SU-DHL-6 (cell line): ENCODE measurements around the gene NUP88.

Experiments used
- H2AFZ ChIP-seq: fragments of 200-600 bp; sonication (generic); 2 replicates; pipeline ENCODE4 v1.6.1; 2014; ENCODE audit warnings: low read depth, mild to moderate bottlenecking, moderate library complexity, mixed read lengths, antibody characterized with exemption, low read length; ENCODE audit not compliant: severe bottlenecking
- H3F3A ChIP-seq: fragments of 200-600 bp; shearing (Covaris generic); 2 replicates; pipeline ENCODE4 v1.6.0; 2016; ENCODE audit warnings: antibody characterized with exemption, mild to moderate bottlenecking; ENCODE audit not compliant: insufficient read depth
- H3K27ac ChIP-seq: fragments of 200-600 bp; sonication (generic); 2 replicates; pipeline ENCODE4 v1.5.1; 2016; ENCODE audit warnings: low read depth, mild to moderate bottlenecking, low read length, moderate library complexity, mixed read lengths
- H3K27me3 ChIP-seq: fragments of 200-600 bp; sonication (generic), shearing (Covaris generic); 2 replicates; pipeline ENCODE4 v1.6.0; 2014; ENCODE audit warnings: mild to moderate bottlenecking, low read length
- H3K36me3 ChIP-seq: fragments of 200-600 bp; sonication (generic); 2 replicates; pipeline ENCODE4 v1.6.1; 2014; ENCODE audit warnings: mild to moderate bottlenecking, low read length, mixed read lengths
- H3K4me2 ChIP-seq: fragments of 300-600, 200-600 bp; shearing (Covaris generic), sonication (generic); 2 replicates; pipeline ENCODE4 v1.6.0; 2014; ENCODE audit warnings: low read length, low read depth, mild to moderate bottlenecking; ENCODE audit not compliant: poor library complexity, severe bottlenecking
- H3K4me3 ChIP-seq: fragments of 200-600 bp; sonication (generic); 2 replicates; pipeline ENCODE4 v1.5.1; 2014; ENCODE audit warnings: antibody characterized with exemption, low read length, mild to moderate bottlenecking, mixed read lengths; ENCODE audit not compliant: insufficient read depth, poor library complexity, severe bottlenecking
- H3K79me2 ChIP-seq: fragments of 200-600 bp; sonication (generic); 2 replicates; pipeline ENCODE4 v1.6.1; 2014; ENCODE audit warnings: mild to moderate bottlenecking, low read length, moderate library complexity; ENCODE audit not compliant: insufficient read depth
- H3K9ac ChIP-seq: fragments of 200-600 bp; sonication (generic); 2 replicates; pipeline ENCODE4 v1.7.0; 2014; ENCODE audit warnings: mild to moderate bottlenecking, low read length
- H3K9me2 ChIP-seq: fragments of 200-600 bp; sonication (generic); replicated peaks from 2 replicates; pipeline ENCODE4 v1.6.1; 2014; ENCODE audit warnings: low read length; ENCODE audit not compliant: insufficient read depth
- H3K9me3 ChIP-seq: fragments of 200-600 bp; sonication (generic); 2 replicates; pipeline ENCODE4 v1.6.1; 2014; ENCODE audit warnings: low read length, mixed read lengths; ENCODE audit not compliant: insufficient read depth
- H4K20me1 ChIP-seq: fragments of 200-600 bp; sonication (generic); 2 replicates; pipeline ENCODE4 v1.6.1; 2014; ENCODE audit warnings: low read depth, mild to moderate bottlenecking, antibody characterized with exemption, low read length, moderate library complexity, mixed read lengths
- CTCF ChIP-seq: fragments of 200-600 bp; sonication (generic); IDR thresholded peaks from one replicate; pipeline ENCODE4 v1.5.1; 2017; ENCODE audit warnings: antibody characterized with exemption, mild to moderate bottlenecking, low read length, moderate library complexity; ENCODE audit not compliant: insufficient read depth, poor library complexity, severe bottlenecking
- EZH2phosphoT487 ChIP-seq: fragments of 200-600 bp; sonication (generic), shearing (Covaris generic); conservative IDR thresholded peaks from 2 replicates; pipeline ENCODE4 v1.6.1; 2018; ENCODE audit warnings: mild to moderate bottlenecking, antibody characterized with exemption, low read length, moderate library complexity, mixed read lengths

NUP88 gene

GRCh38 chr17:5408186-5408585 lies 11.3 kb downstream of the NUP88 start:
- H3K4me2 ChIP-seq = no peak overlapping the region
- H3K9ac ChIP-seq = no peak overlapping the region
- H4K20me1 ChIP-seq = 0 out of 2 replicates have a peak, but pooled peaks cover 6% of the 10 kb centered on the region
- no peak overlapping the region for H3K27ac ChIP-seq
- TF ChIP-seq EZH2phosphoT487 (no peak), CTCF (no peak)
- H3F3A ChIP-seq = no peaks in the 10 kb centered on the region
- H3K9me3 ChIP-seq = no peaks in the 10 kb centered on the region
- H2AFZ ChIP-seq = no peak overlapping the region
- no peak overlapping the region for H3K4me3 ChIP-seq
- H3K79me2 ChIP-seq = peaks cover 34% of the 10 kb centered on the region
- no peaks in the 10 kb centered on the region for H3K27me3 ChIP-seq
- peaks cover 69% of the 10 kb centered on the region for H3K36me3 ChIP-seq
- H3K9me2 ChIP-seq = no peaks in the 10 kb centered on the region

- Histone ChIP-seq H3F3A (no peaks in the 10 kb centered on the region), H3K9me2 (no peaks in the 10 kb centered on the region), H3K27me3 (no peaks in the 10 kb centered on the region), H3K9me3 (no peaks in the 10 kb centered on the region), H4K20me1 (0 out of 2 replicates have a peak, but pooled peaks cover 6% of the 10 kb centered on the region), H2AFZ (no peak overlapping the region), H3K27ac (no peak overlapping the region), H3K9ac (no peak overlapping the region), H3K36me3 (peaks cover 72% of the 10 kb centered on the region), H3K79me2 (peaks cover 16% of the 10 kb centered on the region; the same call in 1 of the 2 replicates), H3K4me2 (no peak overlapping the region), H3K4me3 (no peak overlapping the region)
- TF ChIP-seq EZH2phosphoT487 = no peak
- no peak for TF ChIP-seq CTCF
Observed at GRCh38 chr17:5405400-5405799, 14.1 kb downstream of the NUP88 start.

GRCh38 chr17:5399767-5400166 lies 19.7 kb downstream of the NUP88 start:
- Histone ChIP-seq H3K27me3 (no peaks in the 10 kb centered on the region), H3F3A (0 out of 2 replicates have a peak, but pooled peaks cover 4% of the 10 kb centered on the region), H3K4me2 (no peak overlapping the region), H3K79me2 (no peaks in the 10 kb centered on the region; the same call in 1 of the 2 replicates), H2AFZ (no peak overlapping the region), H3K9ac (no peak overlapping the region), H3K36me3 (peaks cover 63% of the 10 kb centered on the region), H3K27ac (no peak overlapping the region), H4K20me1 (0 out of 2 replicates have a peak, but pooled peaks cover 2% of the 10 kb centered on the region), H3K9me3 (no peaks in the 10 kb centered on the region), H3K4me3 (no peak overlapping the region), H3K9me2 (no peaks in the 10 kb centered on the region)
- TF ChIP-seq EZH2phosphoT487 = no peak
- no peak for TF ChIP-seq CTCF
